Measurements from ENCODE around the gene TBC1D23. TPM values are rescaled to one million over a fixed set of nuclear protein-coding genes. Genes with fewer than 3 reads are reported as not detected.
"Not testable (repeated sequence)": the region's sequence is repeated elsewhere in the genome, so short reads cannot be mapped to it uniquely, and the experiment has no call there.

Gene TBC1D23
- total RNA-seq, 4 donors from 2014 or later = 21.2 to 32.8 (median 26.9) TPM

- Histone ChIP-seq H3K9me3 (no peaks in the 10 kb centered on the region), H3K27me3 (no peaks in the 10 kb centered on the region), H3K4me1 (peaks cover 32 to 49% (median 42%) of the 10 kb centered on the region in 4 donors), H3K4me3 (no peak overlapping the region), H3K27ac (replicated peaks in 1 of 4) (no peak overlapping the region), H3K36me3 (no peaks in the 10 kb centered on the region)
- intact Hi-C loops (cut with DNase I) = no loop called here
- 78% methylated on average over 2 of the region's 2 CpGs for WGBS
- no peak for DNase-seq (ENCODE audit: extremely low spot score)
- TF ChIP-seq POLR2A (IDR thresholded peaks at IDR 0.05; ENCODE audit: low read depth) (no peak), POLR2AphosphoS5 (IDR thresholded peaks at IDR 0.05) (no peak), CTCF (IDR thresholded peaks at IDR 0.05) (no peak), EP300 (IDR thresholded peaks at IDR 0.05) (no peak)
These were observed 8.8 kb downstream of the TBC1D23 start for GRCh38 chr3:100269410-100270214.

DNA sequence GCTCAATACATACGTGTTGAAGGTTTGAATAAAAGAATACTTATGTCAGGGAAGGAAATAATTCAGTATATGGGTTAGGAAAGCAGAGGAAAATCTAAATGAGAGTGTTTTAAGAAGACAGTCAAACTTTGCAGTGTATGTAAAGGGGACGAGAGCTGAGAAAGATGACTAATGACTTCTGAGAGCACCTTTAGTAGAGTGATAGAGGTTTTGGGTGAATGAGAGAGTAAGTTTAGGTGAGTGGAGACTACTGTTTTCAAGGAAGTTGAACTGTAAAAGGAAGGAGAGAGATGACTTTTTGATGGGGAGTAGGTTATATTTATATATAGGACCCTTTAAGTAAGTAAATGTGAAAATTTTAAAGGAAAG is 9.4 kb downstream of the TBC1D23 start:
- DNase-seq (ENCODE audit: extremely low spot score) = no peak
- H3K27ac ChIP-seq (replicated peaks in 1 of 4) = no peak overlapping the region
- peaks cover 32 to 43% (median 39%) of the 10 kb centered on the region in 4 donors for H3K4me1 ChIP-seq
- no peaks in the 10 kb centered on the region for H3K36me3 ChIP-seq
- intact Hi-C loops (cut with DNase I) = no loop called here
- H3K4me3 ChIP-seq = no peak overlapping the region
- WGBS = 82% methylated on average over 2 of the region's 2 CpGs
- no peaks in the 10 kb centered on the region for H3K9me3 ChIP-seq
- TF ChIP-seq POLR2AphosphoS5 (IDR thresholded peaks at IDR 0.05) (no peak), POLR2A (IDR thresholded peaks at IDR 0.05; ENCODE audit: low read depth) (no peak), CTCF (IDR thresholded peaks at IDR 0.05) (no peak), EP300 (IDR thresholded peaks at IDR 0.05) (no peak)
- no peaks in the 10 kb centered on the region for H3K27me3 ChIP-seq

DNA sequence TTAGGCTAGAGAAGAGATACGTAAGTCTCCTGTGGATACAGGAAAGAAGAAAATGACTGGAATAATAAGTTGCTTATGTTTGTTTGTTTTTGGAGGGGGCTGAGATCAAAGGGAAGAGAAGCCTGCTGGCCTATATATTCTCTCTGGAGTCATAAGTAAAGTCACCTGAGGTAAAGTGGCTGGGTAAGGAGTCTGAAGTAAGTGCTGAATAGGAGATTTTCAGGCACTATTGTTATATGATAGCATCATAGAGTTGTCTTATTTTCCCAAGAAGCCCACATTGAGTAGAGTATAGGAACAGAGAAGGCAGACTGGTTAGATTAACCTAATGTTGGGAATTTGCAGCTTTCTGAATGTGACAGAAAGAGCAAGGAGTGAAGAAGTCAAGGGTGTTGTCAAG is 10.7 kb downstream of the TBC1D23 start:
- Histone ChIP-seq H3K27ac (replicated peaks in 1 of 4) (no peak overlapping the region), H3K27me3 (no peaks in the 10 kb centered on the region), H3K4me1 (peaks cover 32 to 36% (median 34%) of the 10 kb centered on the region in 4 donors), H3K36me3 (no peaks in the 10 kb centered on the region), H3K9me3 (no peaks in the 10 kb centered on the region), H3K4me3 (no peak overlapping the region)
- intact Hi-C loops (cut with DNase I) = no loop called here
- 100% methylated on average over 1 of the region's 1 CpG for WGBS
- no peak for TF ChIP-seq POLR2A (IDR thresholded peaks at IDR 0.05; ENCODE audit: low read depth)
- no peak for DNase-seq (ENCODE audit: extremely low spot score)

DNA sequence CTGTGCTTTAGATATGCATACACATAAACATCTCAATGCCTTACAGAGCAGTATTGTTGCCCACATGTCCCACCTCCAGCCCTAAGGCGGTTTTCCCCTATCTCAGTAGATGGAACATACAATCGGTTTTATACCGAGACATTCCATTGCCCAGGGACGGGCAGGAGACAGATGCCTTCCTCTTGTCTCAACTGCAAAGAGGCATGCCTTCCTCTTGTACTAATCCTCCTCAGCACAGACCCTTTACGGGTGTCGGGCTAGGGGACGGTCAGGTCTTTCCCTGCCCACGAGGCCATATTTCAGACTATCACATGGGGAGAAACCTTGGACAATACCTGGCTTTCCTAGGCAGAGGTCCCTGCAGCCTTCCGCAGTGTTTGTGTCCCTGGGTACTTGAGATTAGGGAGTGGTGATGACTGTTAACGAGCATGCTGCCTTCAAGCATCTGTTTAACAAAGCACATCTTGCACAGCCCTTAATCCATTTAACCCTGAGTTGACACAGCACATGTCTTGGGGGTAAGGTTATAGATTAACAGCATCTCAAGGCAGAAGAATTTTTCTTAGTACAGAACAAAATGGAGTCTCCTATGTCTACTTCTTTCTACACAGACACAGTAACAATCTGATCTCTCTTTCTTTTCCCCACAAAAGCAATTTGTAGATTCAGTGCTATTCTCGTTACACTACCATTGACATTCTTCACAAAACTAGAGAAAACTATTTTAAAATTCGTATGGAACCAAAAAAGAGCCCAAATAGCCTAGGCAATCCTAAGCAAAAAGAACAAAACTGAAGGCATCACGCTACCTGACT is 12.2 kb downstream of the TBC1D23 start:
- H3K4me1 ChIP-seq = peaks cover 26 to 33% (median 30%) of the 10 kb centered on the region in 4 donors
- H3K27ac ChIP-seq (replicated peaks in 1 of 4); H3K27me3 ChIP-seq; intact Hi-C loops (cut with DNase I); H3K4me3 ChIP-seq; H3K9me3 ChIP-seq; DNase-seq (ENCODE audit: extremely low spot score); H3K36me3 ChIP-seq: not testable (repeated sequence)
- 89% methylated on average over 9 of the region's 13 CpGs for WGBS

DNA sequence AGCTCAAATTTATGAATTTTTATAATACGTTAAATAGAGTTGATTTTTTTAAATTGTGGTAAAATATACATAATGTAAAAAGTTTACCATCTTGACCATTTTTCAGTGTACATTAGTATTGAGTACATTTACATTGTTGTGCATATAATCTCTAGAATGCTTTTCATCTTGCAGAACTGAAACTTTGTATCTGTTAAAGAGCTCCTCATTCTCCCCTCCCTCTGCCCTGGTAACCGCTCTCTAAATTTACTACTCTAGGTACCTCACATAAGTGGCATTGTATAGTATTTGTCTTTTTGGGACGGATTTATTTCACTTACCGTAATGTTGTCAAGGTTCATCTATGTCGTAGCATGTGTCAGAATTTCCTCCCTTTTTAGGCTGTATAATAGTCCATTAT is 13.6 kb downstream of the TBC1D23 start:
- TF ChIP-seq EP300 (IDR thresholded peaks at IDR 0.05) (no peak), POLR2AphosphoS5 (IDR thresholded peaks at IDR 0.05) (no peak), POLR2A (IDR thresholded peaks at IDR 0.05; ENCODE audit: low read depth) (no peak), CTCF (IDR thresholded peaks at IDR 0.05) (no peak)
- intact Hi-C loops (cut with DNase I) = no loop called here
- Histone ChIP-seq H3K27ac (replicated peaks in 1 of 4) (no peak overlapping the region), H3K27me3 (no peaks in the 10 kb centered on the region), H3K9me3 (no peaks in the 10 kb centered on the region), H3K36me3 (no peaks in the 10 kb centered on the region), H3K4me1 (peaks cover 16 to 21% (median 18%) of the 10 kb centered on the region in 4 donors), H3K4me3 (no peak overlapping the region)
- WGBS = 93% methylated on average over 5 of the region's 5 CpGs
- no peak for DNase-seq (ENCODE audit: extremely low spot score)

All from esophagus muscularis mucosa (tissue), 4 donors.